ENCODE measurements around the gene SLC26A2. TPM values are rescaled to one million over a fixed set of nuclear protein-coding genes. Genes with fewer than 3 reads are reported as not detected.

The SLC26A2 gene
- total RNA-seq, 2 experiments from 2014 or later: 2.1 to 2.8 TPM

DNA sequence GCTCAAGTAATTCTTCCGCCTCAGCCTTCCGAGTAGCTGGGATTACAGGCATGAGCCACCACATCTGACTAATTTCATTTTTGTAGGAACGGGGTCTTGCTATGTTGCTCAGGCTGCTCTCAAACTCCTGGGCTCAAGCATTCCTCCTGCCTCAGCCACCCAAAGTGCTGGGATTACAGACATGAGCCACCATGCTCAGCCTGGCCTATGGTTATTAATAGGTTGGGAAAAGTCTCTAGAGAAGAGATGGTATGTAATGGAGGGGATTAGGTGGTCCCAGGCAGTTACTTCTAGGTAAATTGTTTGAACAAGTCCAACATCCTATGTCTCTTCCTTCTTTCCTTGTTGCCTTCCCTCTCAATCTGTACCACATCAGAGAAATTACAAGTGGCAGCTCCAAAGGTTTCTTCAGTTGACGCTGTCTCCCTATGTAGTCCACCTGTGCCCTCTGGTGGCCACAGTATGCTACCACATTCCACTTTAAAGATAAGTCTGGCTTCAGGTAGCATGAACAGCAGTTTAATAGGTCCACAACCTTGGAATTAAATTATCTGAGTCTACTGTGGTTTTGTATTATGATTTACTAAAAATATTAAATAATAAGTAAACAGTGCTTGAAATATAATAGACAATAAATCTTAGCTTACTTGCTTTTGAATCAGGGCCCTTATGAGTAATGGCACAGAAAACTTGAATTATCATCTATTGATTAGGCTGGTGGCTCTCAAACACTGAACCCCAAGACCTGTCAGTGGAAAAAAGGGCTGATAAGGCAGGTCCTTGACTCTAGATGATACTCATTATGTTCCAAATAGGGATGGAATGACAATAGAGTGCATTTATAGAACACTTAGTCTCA lies 30.2 kb downstream of the SLC26A2 start:
- Histone ChIP-seq H3K27ac (ENCODE audit: low read depth, low read length, poor library complexity, severe bottlenecking) (no peak overlapping the region), H3K4me2 (ENCODE audit: low read length) (no peak overlapping the region), H3K79me2 (ENCODE audit: insufficient read depth, low read depth, low read length) (no peaks in the 10 kb centered on the region), H3K36me3 (ENCODE audit: insufficient read depth, low read length) (no peaks in the 10 kb centered on the region), H3K9me3 (ENCODE audit: low read length) (no peaks in the 10 kb centered on the region), H3K9me2 (ENCODE audit: insufficient read depth, low read length) (no peaks in the 10 kb centered on the region), H4K20me1 (ENCODE audit: insufficient read depth, low read length) (no peaks in the 10 kb centered on the region), H3K4me3 (ENCODE audit: low read depth, low read length, poor library complexity, severe bottlenecking) (no peak overlapping the region), H3K4me1 (ENCODE audit: insufficient read depth, low read length, poor library complexity, severe bottlenecking) (no peaks in the 10 kb centered on the region), H2AFZ (ENCODE audit: low read length) (no peak overlapping the region)
- CTCF ChIA-PET (ENCODE audit: unreplicated experiment): interaction anchor here (0.5 to 1.2 kb wide), 2 partner anchors 157 to 354 kb away, joined by 4 to 5 read pairs; no protein-coding TSS in a partner anchor
- POLR2A ChIA-PET: interaction anchor here (0.5 to 1.0 kb wide), 3 partner anchors 28 to 260 kb away, joined by 3 to 5 read pairs (median 3); no protein-coding TSS in a partner anchor
- TF ChIP-seq, protein P1, sequence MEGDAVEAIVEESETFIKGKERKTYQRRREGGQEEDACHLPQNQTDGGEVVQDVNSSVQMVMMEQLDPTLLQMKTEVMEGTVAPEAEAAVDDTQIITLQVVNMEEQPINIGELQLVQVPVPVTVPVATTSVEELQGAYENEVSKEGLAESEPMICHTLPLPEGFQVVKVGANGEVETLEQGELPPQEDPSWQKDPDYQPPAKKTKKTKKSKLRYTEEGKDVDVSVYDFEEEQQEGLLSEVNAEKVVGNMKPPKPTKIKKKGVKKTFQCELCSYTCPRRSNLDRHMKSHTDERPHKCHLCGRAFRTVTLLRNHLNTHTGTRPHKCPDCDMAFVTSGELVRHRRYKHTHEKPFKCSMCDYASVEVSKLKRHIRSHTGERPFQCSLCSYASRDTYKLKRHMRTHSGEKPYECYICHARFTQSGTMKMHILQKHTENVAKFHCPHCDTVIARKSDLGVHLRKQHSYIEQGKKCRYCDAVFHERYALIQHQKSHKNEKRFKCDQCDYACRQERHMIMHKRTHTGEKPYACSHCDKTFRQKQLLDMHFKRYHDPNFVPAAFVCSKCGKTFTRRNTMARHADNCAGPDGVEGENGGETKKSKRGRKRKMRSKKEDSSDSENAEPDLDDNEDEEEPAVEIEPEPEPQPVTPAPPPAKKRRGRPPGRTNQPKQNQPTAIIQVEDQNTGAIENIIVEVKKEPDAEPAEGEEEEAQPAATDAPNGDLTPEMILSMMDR (conservative IDR thresholded peaks at IDR 0.05; ENCODE audit: low read length): peak; percentile 97
- no peak for TF ChIP-seq EZH2phosphoT487 (IDR thresholded peaks at IDR 0.05; ENCODE audit: borderline replicate concordance, low read depth, low read length)
- peak; percentile 74 for DNase-seq (ENCODE audit: low spot score)
- intact Hi-C loops (cut with micrococcal nuclease; ENCODE audit: unreplicated experiment): loop anchor here (1.0 to 5.0 kb wide), 3 partner anchors 138 to 354 kb away; no protein-coding TSS in a partner anchor
- BruUV-seq (replicated peaks): no TSS peak

DNA sequence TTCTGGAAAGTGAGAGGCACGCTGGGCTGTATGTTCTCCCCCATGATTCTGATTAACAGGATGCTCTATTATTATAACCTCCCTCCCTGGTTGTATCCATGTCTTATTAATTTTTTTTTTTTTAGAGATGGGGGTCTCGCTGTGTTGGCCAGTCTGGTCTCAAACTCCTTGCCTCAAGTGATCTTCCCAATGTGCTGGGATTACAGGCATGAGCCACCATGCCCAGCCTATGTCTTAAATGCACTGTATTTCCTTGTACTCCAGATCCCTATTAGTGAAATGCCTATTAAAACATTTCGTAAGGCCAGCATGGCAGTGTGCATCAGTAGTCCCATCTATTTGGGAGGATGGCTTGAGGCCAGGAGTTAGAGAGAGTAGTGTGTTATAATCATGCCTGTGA lies 32.9 kb downstream of the SLC26A2 start:
- Histone ChIP-seq H4K20me1 (ENCODE audit: insufficient read depth, low read length) (no peaks in the 10 kb centered on the region), H3K4me1 (ENCODE audit: insufficient read depth, low read length, poor library complexity, severe bottlenecking) (no peaks in the 10 kb centered on the region), H3K4me3 (ENCODE audit: low read depth, low read length, poor library complexity, severe bottlenecking) (no peak overlapping the region), H3K4me2 (ENCODE audit: low read length) (no peak overlapping the region), H2AFZ (ENCODE audit: low read length) (no peak overlapping the region), H3K9me2 (ENCODE audit: insufficient read depth, low read length) (no peaks in the 10 kb centered on the region), H3K9me3 (ENCODE audit: low read length) (no peaks in the 10 kb centered on the region), H3K27ac (ENCODE audit: low read depth, low read length, poor library complexity, severe bottlenecking) (no peak overlapping the region), H3K36me3 (ENCODE audit: insufficient read depth, low read length) (no peaks in the 10 kb centered on the region), H3K79me2 (ENCODE audit: insufficient read depth, low read depth, low read length) (no peaks in the 10 kb centered on the region)
- intact Hi-C loops (cut with micrococcal nuclease; ENCODE audit: unreplicated experiment): loop anchor here (5.0 kb wide), 1 partner anchor 141 kb away; no protein-coding TSS in a partner anchor
- BruUV-seq (replicated peaks): no TSS peak
- TF ChIP-seq EZH2phosphoT487 (IDR thresholded peaks at IDR 0.05; ENCODE audit: borderline replicate concordance, low read depth, low read length): no peak
- TF ChIP-seq, protein P1 (conservative IDR thresholded peaks at IDR 0.05; ENCODE audit: low read length): no peak
- DNase-seq (ENCODE audit: low spot score): no peak
- ChIA-PET CTCF (ENCODE audit: unreplicated experiment) (no interaction called here), POLR2A (interaction anchor here (0.7 to 1.4 kb wide), 5 partner anchors 10 to 1256 kb away, joined by 3 read pairs; no protein-coding TSS in a partner anchor)
